Vagina (tissue), 2 donors: ENCODE data around the gene DLGAP5.

Source experiments
- POLR2A ChIP-seq, 2 donors: fragments of 450-650 bp; IDR thresholded peaks; one replicate each; pipeline ENCODE4 v1.6.1; 2017; ENCODE audit warnings: antibody characterized with exemption in 2 of 2, mild to moderate bottlenecking in 2 of 2, moderate library complexity in 2 of 2
- POLR2AphosphoS5 ChIP-seq, 2 donors: sonication (generic); formaldehyde crosslinking; IDR thresholded peaks; one replicate each; pipeline ENCODE4 v1.9.0; 2017; ENCODE audit warnings: antibody characterized with exemption in 2 of 2, mild to moderate bottlenecking in 2 of 2, low read depth in 1 of 2; ENCODE audit not compliant: insufficient read depth in 1 of 2
- TF ChIP-seq, protein P1 (sequence below), 3 experiments: fragments of 450-650 bp in 2 of 3; fragments of 200-600 bp in 1 of 3; sonication (generic) in 1 of 3; IDR thresholded peaks; one replicate each; pipeline ENCODE4 v1.5.1; 2017 to 2019; ENCODE audit warnings: antibody characterized with exemption in 3 of 3, mild to moderate bottlenecking in 2 of 3, moderate library complexity in 2 of 3

DNA sequence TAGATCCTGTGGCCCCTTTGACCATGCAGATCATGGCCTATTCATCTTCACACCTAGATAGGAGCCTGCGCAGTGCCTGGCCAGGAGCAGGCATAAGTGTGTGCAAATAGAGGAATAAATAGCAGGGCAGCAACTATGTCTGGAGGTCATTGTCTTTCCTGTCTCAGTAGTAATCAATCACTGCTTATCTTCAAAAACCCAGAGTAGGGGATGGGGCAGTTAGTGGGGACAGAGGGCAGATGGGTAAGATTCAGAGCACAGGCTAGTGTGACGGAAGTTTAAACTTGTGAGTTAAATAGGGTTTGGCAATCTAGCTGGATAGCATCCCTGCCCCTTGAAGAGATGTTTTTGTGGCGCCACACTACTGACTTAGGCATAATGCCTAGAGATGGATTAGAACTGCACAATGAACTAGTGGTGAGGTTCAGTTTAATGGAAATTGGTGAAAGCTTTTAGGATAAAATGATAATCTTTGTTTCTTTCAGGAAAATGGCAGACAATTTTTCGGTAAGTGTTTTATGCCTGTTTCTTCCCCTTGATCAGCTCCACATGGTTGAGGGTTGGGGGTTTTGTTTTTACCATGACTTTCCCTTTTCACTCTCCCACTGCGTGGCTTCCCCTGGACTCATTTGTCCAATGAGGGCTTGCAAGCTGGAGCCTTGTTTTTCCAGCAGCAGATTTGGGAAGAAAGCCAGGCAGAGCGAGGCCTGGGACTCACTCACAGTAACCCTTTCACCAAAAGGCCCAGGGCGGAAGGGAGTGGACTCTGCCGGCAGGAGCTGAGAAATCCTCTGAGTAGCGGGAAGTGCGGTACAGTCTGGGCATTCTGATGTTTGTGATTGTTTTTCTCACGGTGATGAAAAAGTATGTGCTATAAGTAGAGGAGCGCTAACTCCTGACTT is 54.2 kb downstream of the DLGAP5 start:
- TF ChIP-seq POLR2A (IDR thresholded peaks at IDR 0.05), result no peak
- TF ChIP-seq, protein P1, sequence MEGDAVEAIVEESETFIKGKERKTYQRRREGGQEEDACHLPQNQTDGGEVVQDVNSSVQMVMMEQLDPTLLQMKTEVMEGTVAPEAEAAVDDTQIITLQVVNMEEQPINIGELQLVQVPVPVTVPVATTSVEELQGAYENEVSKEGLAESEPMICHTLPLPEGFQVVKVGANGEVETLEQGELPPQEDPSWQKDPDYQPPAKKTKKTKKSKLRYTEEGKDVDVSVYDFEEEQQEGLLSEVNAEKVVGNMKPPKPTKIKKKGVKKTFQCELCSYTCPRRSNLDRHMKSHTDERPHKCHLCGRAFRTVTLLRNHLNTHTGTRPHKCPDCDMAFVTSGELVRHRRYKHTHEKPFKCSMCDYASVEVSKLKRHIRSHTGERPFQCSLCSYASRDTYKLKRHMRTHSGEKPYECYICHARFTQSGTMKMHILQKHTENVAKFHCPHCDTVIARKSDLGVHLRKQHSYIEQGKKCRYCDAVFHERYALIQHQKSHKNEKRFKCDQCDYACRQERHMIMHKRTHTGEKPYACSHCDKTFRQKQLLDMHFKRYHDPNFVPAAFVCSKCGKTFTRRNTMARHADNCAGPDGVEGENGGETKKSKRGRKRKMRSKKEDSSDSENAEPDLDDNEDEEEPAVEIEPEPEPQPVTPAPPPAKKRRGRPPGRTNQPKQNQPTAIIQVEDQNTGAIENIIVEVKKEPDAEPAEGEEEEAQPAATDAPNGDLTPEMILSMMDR (IDR thresholded peaks at IDR 0.05), result no peak
- TF ChIP-seq POLR2AphosphoS5 (IDR thresholded peaks at IDR 0.05; ENCODE audit: insufficient read depth in 1 of 2, low read depth in 1 of 2), result peak; percentile 13 to 17
